Neural cell (in vitro differentiated cells): ENCODE measurements around the gene APOBEC3G.

Experiments
- EZH2 ChIP-seq: fragments of 200-600, 300-800 bp; shearing (Covaris generic), sonication (generic); IDR thresholded peaks from 2 replicates; pipeline ENCODE4 v1.6.1; 2014; ENCODE audit warnings: antibody characterized with exemption, low read length, borderline replicate concordance, mild to moderate bottlenecking; ENCODE audit not compliant: insufficient read depth, poor library complexity, severe bottlenecking
- REST ChIP-seq: IDR thresholded peaks from 2 replicates; pipeline ENCODE4 v1.6.1; 2012; ENCODE audit warnings: borderline replicate concordance
- TF ChIP-seq, protein P1 (sequence below): fragments of 450-650 bp; IDR thresholded peaks from 2 replicates; pipeline ENCODE4 v1.5.1; 2014; ENCODE audit warnings: antibody characterized with exemption, mild to moderate bottlenecking, moderate library complexity; ENCODE audit not compliant: poor library complexity, severe bottlenecking

DNA sequence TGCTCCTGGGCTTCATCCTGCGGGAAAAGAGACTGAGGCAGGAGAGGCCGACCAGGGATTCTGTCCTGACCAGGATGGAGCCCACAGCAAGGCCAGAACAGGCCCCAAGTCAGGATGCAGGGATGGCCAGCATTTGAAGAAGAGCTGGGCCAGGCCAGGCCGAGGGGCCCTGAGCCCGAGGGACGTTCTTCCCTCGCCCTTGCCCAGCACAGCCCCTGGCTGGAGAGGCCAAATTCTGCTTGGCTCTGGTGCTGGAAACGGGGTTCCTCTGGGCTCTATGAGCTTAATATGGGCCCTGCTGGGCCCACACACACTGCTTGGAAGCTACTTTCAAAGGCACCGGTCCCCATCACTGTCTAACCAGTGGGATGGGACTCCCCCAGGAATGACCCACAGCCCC, 7.6 kb downstream of the APOBEC3G start:
- TF ChIP-seq, protein P1, sequence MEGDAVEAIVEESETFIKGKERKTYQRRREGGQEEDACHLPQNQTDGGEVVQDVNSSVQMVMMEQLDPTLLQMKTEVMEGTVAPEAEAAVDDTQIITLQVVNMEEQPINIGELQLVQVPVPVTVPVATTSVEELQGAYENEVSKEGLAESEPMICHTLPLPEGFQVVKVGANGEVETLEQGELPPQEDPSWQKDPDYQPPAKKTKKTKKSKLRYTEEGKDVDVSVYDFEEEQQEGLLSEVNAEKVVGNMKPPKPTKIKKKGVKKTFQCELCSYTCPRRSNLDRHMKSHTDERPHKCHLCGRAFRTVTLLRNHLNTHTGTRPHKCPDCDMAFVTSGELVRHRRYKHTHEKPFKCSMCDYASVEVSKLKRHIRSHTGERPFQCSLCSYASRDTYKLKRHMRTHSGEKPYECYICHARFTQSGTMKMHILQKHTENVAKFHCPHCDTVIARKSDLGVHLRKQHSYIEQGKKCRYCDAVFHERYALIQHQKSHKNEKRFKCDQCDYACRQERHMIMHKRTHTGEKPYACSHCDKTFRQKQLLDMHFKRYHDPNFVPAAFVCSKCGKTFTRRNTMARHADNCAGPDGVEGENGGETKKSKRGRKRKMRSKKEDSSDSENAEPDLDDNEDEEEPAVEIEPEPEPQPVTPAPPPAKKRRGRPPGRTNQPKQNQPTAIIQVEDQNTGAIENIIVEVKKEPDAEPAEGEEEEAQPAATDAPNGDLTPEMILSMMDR = no peak
- TF ChIP-seq REST (no peak), EZH2 (no peak)
